RWPE1 (cell line): ENCODE data around the gene LAMA3.
"Not testable (repeated sequence)": the region's sequence is repeated elsewhere in the genome, so short reads cannot be mapped to it uniquely, and the experiment has no call there.

Experiments used
- CTCF ChIA-PET: fragments of 350-600 bp; sonication (Branson Sonifier 250); formaldehyde crosslinking; extraction: SDS; loops from one replicate; lab custom pipeline; 2021; lab: Yijun Ruan, JAX
- POLR2A ChIA-PET: fragments of 400-600 bp; formaldehyde crosslinking; extraction: SDS; loops from one replicate; lab custom pipeline; 2020; ENCODE audit warnings: antibody characterized with exemption; ENCODE audit not compliant: low non-redundant PET; lab: Yijun Ruan, JAX
- DNase-seq: peaks from one replicate; pipeline ENCODE4 v3.0.0; 2012; ENCODE audit warnings: low spot score
- H3K27ac ChIP-seq: fragments of 450-650 bp; 2 replicates; pipeline ENCODE4 v1.5.1; 2017
- CTCF ChIP-seq: fragments of 450-650 bp; conservative IDR thresholded peaks from 2 replicates; pipeline ENCODE4 v1.5.1; 2017; ENCODE audit warnings: low read depth, mild to moderate bottlenecking

Gene LAMA3

GRCh38 chr18:23740105-23740830 is 51.0 kb downstream of the LAMA3 start:
- H3K27ac ChIP-seq, result no peak overlapping the region
- DNase-seq, result peak; percentile 14
- ChIA-PET CTCF (no interaction called here), POLR2A (no interaction called here)
- no peak for TF ChIP-seq CTCF

GRCh38 chr18:23741967-23742366 is 52.7 kb downstream of the LAMA3 start:
- CTCF ChIA-PET, H3K27ac ChIP-seq, DNase-seq, POLR2A ChIA-PET: not testable (repeated sequence)

GRCh38 chr18:23743733-23744333 is 54.6 kb downstream of the LAMA3 start:
- DNase-seq, result no peak
- CTCF ChIA-PET, result interaction anchor here (0.6 kb wide), 1 partner anchor 32 kb away, joined by 3 read pairs; no protein-coding TSS in a partner anchor
- POLR2A ChIA-PET, result no interaction called here
- no peak for TF ChIP-seq CTCF
- no peak overlapping the region for H3K27ac ChIP-seq

- POLR2A ChIA-PET, result no interaction called here
- CTCF ChIA-PET, result no interaction called here
- no peak for TF ChIP-seq CTCF
- no peak overlapping the region for H3K27ac ChIP-seq
- DNase-seq, result no peak
Measured at GRCh38 chr18:23745366-23745765, 56.1 kb downstream of the LAMA3 start.

GRCh38 chr18:23746851-23747250 is 57.6 kb downstream of the LAMA3 start:
- H3K27ac ChIP-seq, result no peak overlapping the region
- no peak for DNase-seq
- ChIA-PET CTCF (no interaction called here), POLR2A (no interaction called here)
- no peak for TF ChIP-seq CTCF

GRCh38 chr18:23752363-23752762 is 63.1 kb downstream of the LAMA3 start:
- POLR2A ChIA-PET, result no interaction called here
- no peak for DNase-seq
- no peak overlapping the region for H3K27ac ChIP-seq
- no peak for TF ChIP-seq CTCF
- CTCF ChIA-PET, result interaction anchor here (0.6 kb wide), 1 partner anchor 11 kb away, joined by 3 read pairs; no protein-coding TSS in a partner anchor

- ChIA-PET POLR2A (no interaction called here), CTCF (interaction anchor here (0.6 kb wide), 1 partner anchor 11 kb away, joined by 3 read pairs; no protein-coding TSS in a partner anchor)
- no peak overlapping the region for H3K27ac ChIP-seq
- DNase-seq, result no peak
- TF ChIP-seq CTCF, result no peak
Measured at GRCh38 chr18:23752796-23753195, 63.5 kb downstream of the LAMA3 start.
